ENCODE results near the gene ATF7IP.

GRCh38 chr12:14418451-14418890 is 53.0 kb downstream of the ATF7IP start:
- TF ChIP-seq CTCF (IDR thresholded peaks at IDR 0.05), result peak; percentile 5; the same call in 1 of the 2 replicates
- TF ChIP-seq POLR2AphosphoS5 (IDR thresholded peaks at IDR 0.05; ENCODE audit: low read depth, low read length), result no peak
